ENCODE measurements around the gene LINGO1. TPM values are rescaled to one million over a fixed set of nuclear protein-coding genes. Genes with fewer than 3 reads are reported as not detected.

LINGO1 gene
- total RNA-seq, 1 donor from 2014 or later = 41.3 TPM

DNA sequence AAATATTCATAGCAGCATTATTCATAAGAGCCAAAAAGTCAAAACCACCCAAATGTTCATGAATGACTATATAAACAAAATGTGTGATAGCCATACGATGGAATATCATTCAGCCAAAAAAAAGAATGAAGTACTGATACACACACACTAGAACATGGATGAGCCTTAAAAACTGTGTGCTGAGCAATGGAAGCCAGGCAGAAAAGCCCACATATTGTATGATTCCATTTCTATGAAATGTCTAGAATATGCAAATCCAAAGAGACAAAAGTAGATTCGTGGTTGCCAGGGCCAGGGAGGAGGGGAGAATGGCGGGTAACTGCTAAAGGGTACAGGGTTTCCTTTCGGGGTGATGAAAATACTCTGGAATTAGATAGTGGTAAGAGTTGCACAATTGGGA, 37.2 kb upstream of the LINGO1 start:
- H3K4me1 Mint-ChIP-seq (ENCODE audit: low read depth) = no peaks in the 10 kb centered on the region
- no peak overlapping the region for H3K4me3 Mint-ChIP-seq (ENCODE audit: low read depth)
- H3K27ac Mint-ChIP-seq = no peak overlapping the region
- H3K9me3 Mint-ChIP-seq (ENCODE audit: low read depth) = no peaks in the 10 kb centered on the region
- H3K36me3 Mint-ChIP-seq (ENCODE audit: insufficient read depth) = no peaks in the 10 kb centered on the region
- H3K27me3 Mint-ChIP-seq = peaks cover 17% of the 10 kb centered on the region
- TF ChIP-seq, protein P1, sequence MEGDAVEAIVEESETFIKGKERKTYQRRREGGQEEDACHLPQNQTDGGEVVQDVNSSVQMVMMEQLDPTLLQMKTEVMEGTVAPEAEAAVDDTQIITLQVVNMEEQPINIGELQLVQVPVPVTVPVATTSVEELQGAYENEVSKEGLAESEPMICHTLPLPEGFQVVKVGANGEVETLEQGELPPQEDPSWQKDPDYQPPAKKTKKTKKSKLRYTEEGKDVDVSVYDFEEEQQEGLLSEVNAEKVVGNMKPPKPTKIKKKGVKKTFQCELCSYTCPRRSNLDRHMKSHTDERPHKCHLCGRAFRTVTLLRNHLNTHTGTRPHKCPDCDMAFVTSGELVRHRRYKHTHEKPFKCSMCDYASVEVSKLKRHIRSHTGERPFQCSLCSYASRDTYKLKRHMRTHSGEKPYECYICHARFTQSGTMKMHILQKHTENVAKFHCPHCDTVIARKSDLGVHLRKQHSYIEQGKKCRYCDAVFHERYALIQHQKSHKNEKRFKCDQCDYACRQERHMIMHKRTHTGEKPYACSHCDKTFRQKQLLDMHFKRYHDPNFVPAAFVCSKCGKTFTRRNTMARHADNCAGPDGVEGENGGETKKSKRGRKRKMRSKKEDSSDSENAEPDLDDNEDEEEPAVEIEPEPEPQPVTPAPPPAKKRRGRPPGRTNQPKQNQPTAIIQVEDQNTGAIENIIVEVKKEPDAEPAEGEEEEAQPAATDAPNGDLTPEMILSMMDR (IDR thresholded peaks at IDR 0.05; ENCODE audit: unreplicated experiment) = no peak
- no peak for DNase-seq (ENCODE audit: low spot score, unreplicated experiment)

DNA sequence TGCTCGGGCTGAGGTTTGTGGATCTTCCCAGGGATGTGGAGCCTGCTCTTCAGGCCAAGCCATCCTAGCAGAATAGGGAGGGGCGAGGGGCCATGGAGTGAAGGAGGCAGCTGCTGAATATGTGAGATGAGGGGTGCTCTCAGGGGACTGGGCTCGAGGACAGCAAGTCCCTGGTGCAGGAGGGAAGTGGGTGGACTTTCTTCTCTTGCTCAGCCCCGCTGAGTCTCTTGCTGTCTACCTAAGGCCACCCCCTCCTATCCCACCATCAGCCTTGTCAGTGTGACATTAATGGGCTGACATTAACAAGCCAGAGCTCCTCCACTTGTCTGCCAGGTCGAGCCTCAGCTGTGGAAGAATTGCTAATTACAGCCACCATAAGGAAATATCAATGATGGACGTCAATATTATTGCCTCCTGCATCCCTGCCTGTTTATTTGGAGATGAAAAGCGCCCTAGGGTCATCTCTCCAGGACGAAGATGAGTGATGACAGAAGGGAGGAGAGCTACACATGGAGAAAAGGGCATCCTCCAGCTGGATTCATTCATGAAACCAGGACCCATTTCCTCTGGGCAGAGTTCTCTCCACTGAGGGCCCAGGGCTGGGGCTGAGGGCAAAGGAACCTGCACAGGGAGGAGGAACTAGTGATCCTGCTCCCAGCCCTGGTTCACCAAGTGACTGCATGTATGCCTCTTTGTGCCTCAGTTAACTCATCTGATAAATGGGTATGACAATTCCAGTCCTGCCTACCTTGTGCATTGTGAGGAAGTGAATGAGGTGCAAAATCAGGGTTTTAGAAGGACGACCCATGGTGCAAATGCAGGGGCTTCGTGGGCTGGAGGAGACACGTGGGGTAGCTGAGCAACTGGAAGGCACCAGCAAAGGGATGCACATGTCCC, 34.9 kb upstream of the LINGO1 start:
- TF ChIP-seq, protein P1 (IDR thresholded peaks at IDR 0.05; ENCODE audit: unreplicated experiment) = no peak
- no peaks in the 10 kb centered on the region for H3K9me3 Mint-ChIP-seq (ENCODE audit: low read depth)
- H3K4me3 Mint-ChIP-seq (ENCODE audit: low read depth) = no peak overlapping the region
- H3K27ac Mint-ChIP-seq = no peak overlapping the region
- H3K36me3 Mint-ChIP-seq (ENCODE audit: insufficient read depth) = no peaks in the 10 kb centered on the region
- no peak for DNase-seq (ENCODE audit: low spot score, unreplicated experiment)
- H3K4me1 Mint-ChIP-seq (ENCODE audit: low read depth) = no peaks in the 10 kb centered on the region
- H3K27me3 Mint-ChIP-seq = peaks cover 17% of the 10 kb centered on the region

DNA sequence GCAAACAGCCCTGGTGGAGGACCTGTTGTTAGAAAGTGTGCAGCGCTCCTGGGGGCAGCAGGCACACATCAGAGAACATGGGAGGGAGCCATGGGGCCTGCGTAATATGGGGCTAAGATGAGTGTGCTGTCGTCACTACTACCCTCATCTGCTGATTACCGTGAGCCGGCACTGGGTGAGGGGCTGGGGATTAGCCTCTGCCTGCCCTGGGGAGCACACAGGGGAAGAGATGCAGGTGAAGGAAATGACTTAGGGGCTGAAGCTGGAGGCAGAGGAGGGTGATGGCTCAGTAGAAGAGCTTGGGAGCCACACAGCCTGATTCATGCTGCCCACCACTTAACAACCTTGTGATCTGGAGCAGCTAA, 33.6 kb upstream of the LINGO1 start:
- no peaks in the 10 kb centered on the region for H3K9me3 Mint-ChIP-seq (ENCODE audit: low read depth)
- peaks cover 17% of the 10 kb centered on the region for H3K27me3 Mint-ChIP-seq
- H3K4me1 Mint-ChIP-seq (ENCODE audit: low read depth) = no peaks in the 10 kb centered on the region
- no peaks in the 10 kb centered on the region for H3K36me3 Mint-ChIP-seq (ENCODE audit: insufficient read depth)
- no peak overlapping the region for H3K27ac Mint-ChIP-seq
- H3K4me3 Mint-ChIP-seq (ENCODE audit: low read depth) = no peak overlapping the region
- TF ChIP-seq, protein P1 (IDR thresholded peaks at IDR 0.05; ENCODE audit: unreplicated experiment) = no peak
- DNase-seq (ENCODE audit: low spot score, unreplicated experiment) = no peak

DNA sequence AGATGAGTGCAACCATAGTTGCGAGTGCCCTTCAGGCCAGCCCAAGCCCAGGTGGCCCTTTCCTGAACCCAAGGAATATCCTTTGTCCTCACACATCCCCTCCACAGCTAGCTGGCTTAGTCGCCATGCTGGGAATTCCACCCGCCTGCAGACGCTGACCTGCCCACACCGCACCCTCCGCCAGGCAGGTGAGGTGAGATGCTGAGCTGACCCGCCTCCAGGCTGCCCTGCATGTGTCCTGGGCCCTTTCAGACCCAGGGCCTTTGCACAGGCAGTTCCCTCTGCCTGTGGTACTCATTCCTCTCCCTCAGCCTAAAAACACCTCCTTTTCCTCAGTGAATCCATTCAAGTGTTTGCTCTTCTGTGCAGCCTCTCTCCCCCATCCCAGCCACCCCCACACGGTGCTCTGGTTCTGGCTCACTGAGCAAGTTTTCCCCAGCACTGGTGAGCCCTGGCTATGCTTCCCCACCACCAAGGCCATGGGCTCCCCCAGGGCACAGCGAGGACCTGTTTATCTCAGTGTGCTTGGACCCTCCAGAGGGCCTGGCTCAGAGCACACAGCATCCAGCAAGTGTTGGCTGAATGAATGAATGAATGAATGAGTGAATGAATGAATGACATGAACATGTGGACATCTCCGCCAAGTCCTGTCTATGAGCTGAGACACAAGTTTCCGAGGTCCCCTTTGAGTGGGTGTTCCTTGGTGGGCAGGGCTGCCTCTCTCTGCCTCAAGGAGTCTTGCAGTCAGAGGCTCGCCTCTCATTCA, 33.0 kb upstream of the LINGO1 start:
- Mint-ChIP-seq H3K4me3 (ENCODE audit: low read depth) (no peak overlapping the region), H3K4me1 (ENCODE audit: low read depth) (no peaks in the 10 kb centered on the region), H3K27me3 (peaks cover 21% of the 10 kb centered on the region), H3K27ac (no peak overlapping the region), H3K36me3 (ENCODE audit: insufficient read depth) (no peaks in the 10 kb centered on the region), H3K9me3 (ENCODE audit: low read depth) (no peaks in the 10 kb centered on the region)
- DNase-seq (ENCODE audit: low spot score, unreplicated experiment) = no peak
- TF ChIP-seq, protein P1 (IDR thresholded peaks at IDR 0.05; ENCODE audit: unreplicated experiment) = no peak

DNA sequence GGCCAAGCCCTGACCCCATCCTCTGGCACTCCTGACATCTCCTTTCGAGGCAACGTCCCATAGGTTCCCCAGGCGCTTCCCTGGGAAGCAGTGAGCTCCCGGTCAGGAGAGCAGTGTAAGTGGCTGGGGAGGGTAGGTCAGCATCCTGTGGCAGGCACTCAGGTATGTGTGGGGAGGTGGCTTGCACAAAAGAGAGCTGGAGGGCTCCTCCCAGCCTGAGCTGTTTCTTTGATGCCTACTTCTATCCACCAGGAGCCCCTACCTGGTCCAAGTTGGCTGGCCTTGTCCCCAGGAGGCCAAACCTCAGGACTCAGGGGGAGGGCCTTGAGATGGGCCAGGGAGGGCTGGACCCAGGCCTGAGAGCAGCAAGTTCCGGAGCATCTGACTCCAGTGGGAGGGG, 31.7 kb upstream of the LINGO1 start:
- Mint-ChIP-seq H3K36me3 (ENCODE audit: insufficient read depth) (no peaks in the 10 kb centered on the region), H3K4me3 (ENCODE audit: low read depth) (no peak overlapping the region), H3K9me3 (ENCODE audit: low read depth) (no peaks in the 10 kb centered on the region), H3K27ac (no peak overlapping the region), H3K4me1 (ENCODE audit: low read depth) (no peaks in the 10 kb centered on the region), H3K27me3 (peaks cover 20% of the 10 kb centered on the region)
- TF ChIP-seq, protein P1 (IDR thresholded peaks at IDR 0.05; ENCODE audit: unreplicated experiment) = no peak
- DNase-seq (ENCODE audit: low spot score, unreplicated experiment) = no peak

Measured in progenitor cell of endocrine pancreas (in vitro differentiated cells).